ENCODE results near the gene PROS1. TPM values are rescaled to one million over a fixed set of nuclear protein-coding genes. Genes with fewer than 3 reads are reported as not detected.
A peak's percentile ranks its signal among the peaks of the same experiment; 100 is the strongest.
"Not testable (repeated sequence)": the region's sequence is repeated elsewhere in the genome, so short reads cannot be mapped to it uniquely, and the experiment has no call there.

The PROS1 gene
- total RNA-seq, 4 donors from 2014 or later: 10.6 to 26.0 (median 20.5) TPM

DNA sequence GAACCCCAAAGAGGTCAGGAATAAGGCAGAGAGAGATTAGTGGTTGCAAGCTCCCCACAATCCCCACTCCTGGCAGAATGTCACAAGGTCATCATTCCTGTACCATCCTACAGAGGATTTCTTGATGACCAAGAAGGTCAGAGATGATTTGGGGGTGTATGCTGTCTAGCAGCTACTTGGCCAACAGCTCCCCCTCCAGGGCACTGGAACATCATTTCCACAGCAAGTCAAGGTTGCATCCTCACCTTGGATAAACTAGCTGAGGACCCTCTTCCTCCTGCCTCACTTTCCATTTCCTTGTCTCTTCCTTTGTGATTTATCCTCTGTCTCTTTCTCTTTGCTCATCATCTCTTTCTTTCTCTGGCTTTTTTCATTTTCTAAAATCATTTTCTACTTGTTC is 106.3 kb downstream of the PROS1 start:
- TF ChIP-seq, protein P1, sequence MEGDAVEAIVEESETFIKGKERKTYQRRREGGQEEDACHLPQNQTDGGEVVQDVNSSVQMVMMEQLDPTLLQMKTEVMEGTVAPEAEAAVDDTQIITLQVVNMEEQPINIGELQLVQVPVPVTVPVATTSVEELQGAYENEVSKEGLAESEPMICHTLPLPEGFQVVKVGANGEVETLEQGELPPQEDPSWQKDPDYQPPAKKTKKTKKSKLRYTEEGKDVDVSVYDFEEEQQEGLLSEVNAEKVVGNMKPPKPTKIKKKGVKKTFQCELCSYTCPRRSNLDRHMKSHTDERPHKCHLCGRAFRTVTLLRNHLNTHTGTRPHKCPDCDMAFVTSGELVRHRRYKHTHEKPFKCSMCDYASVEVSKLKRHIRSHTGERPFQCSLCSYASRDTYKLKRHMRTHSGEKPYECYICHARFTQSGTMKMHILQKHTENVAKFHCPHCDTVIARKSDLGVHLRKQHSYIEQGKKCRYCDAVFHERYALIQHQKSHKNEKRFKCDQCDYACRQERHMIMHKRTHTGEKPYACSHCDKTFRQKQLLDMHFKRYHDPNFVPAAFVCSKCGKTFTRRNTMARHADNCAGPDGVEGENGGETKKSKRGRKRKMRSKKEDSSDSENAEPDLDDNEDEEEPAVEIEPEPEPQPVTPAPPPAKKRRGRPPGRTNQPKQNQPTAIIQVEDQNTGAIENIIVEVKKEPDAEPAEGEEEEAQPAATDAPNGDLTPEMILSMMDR (IDR thresholded peaks at IDR 0.05): no peak
- TF ChIP-seq POLR2A (IDR thresholded peaks at IDR 0.05) (no peak), EP300 (IDR thresholded peaks at IDR 0.05) (no peak), POLR2AphosphoS5 (IDR thresholded peaks at IDR 0.05) (no peak)
- H3K4me1 ChIP-seq: no peaks in the 10 kb centered on the region

DNA sequence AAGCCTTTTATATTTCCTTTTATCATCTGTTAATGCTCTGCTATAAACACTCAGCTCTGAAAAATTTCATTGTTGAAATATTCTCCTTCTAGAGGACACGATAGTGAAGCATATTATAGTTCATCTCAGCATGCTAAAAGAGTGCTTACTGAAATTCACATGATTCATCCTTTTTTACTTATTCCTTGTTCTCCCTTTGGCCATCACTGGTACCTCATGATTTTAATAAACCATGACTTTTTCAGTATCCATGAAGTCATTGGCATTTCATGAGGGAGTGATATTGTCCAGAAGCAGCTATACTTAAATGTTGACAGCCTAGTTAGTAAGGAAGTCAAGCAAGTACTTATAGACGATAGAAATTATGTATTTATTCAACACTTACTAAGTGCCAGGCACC is 112.7 kb downstream of the PROS1 start:
- Histone ChIP-seq H3K36me3 (no peaks in the 10 kb centered on the region), H3K4me3 (no peak overlapping the region), H3K4me1 (no peaks in the 10 kb centered on the region), H3K27ac (no peak overlapping the region), H3K9me3 (no peaks in the 10 kb centered on the region), H3K27me3 (no peaks in the 10 kb centered on the region)
- no peak for DNase-seq (ENCODE audit: low spot score in 2 of 2)
- 67% methylated on average over 2 of the region's 2 CpGs for WGBS
- no peak for TF ChIP-seq POLR2AphosphoS5 (IDR thresholded peaks at IDR 0.05)
- TF ChIP-seq, protein P1 (IDR thresholded peaks at IDR 0.05): no peak
- TF ChIP-seq POLR2A (IDR thresholded peaks at IDR 0.05): no peak
- TF ChIP-seq EP300 (IDR thresholded peaks at IDR 0.05): no peak

More for the DNA sequence above, 106.3 kb downstream of the PROS1 start:
- DNase-seq (ENCODE audit: low spot score in 2 of 2): no peak
- Histone ChIP-seq H3K27me3 (no peaks in the 10 kb centered on the region), H3K36me3 (no peaks in the 10 kb centered on the region), H3K4me3 (no peak overlapping the region), H3K27ac (no peak overlapping the region), H3K9me3 (no peaks in the 10 kb centered on the region)

DNA sequence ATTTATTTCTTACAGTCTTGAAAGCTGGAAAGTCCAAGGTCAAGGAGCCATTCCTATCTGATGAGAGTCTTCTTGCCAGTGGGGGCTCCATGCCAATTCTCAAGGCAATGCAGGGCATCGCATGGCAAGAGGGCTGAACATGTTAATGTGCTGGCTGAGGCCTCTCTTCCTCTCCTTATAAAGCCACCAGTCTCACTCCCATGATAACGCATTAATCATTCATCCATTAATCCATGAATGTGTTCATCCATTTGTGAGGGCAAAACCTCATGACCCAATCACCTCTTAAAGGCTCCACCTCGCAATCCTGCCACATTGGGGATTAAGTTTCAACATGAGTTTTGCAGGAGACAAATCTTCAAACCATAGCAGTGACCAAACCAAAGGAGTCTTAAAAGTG is 118.3 kb downstream of the PROS1 start:
- Histone ChIP-seq H3K36me3 (no peaks in the 10 kb centered on the region), H3K27me3 (no peaks in the 10 kb centered on the region), H3K9me3 (no peaks in the 10 kb centered on the region), H3K27ac (no peak overlapping the region), H3K4me1 (no peaks in the 10 kb centered on the region), H3K4me3 (no peak overlapping the region)
- DNase-seq (ENCODE audit: low spot score in 2 of 2): no peak
- TF ChIP-seq POLR2A (IDR thresholded peaks at IDR 0.05) (no peak), EP300 (IDR thresholded peaks at IDR 0.05) (no peak), POLR2AphosphoS5 (IDR thresholded peaks at IDR 0.05) (no peak)
- TF ChIP-seq, protein P1 (IDR thresholded peaks at IDR 0.05): no peak
- 69% methylated on average over 3 of the region's 3 CpGs for WGBS

DNA sequence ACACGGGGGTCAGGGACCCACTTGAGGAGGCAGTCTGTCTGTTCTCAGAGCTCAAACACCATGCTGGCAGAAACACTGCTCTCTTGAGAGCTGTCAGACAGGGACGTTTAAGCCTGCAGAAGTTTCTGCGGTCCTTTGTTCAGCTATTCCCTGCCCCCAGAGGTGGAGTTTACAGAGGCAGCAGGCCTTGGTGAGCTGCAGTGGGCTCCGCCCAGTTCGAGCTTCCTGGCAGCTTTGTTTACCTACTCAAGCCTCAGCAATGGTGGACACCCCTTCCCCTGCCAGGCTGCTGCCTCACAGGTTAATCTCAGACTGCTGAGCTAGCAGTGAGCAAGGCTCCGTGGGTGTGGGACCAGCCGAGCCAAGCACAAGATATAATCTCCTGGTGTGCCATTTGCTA is 121.5 kb downstream of the PROS1 start:
- not testable (repeated sequence) for H3K27me3 ChIP-seq; H3K27ac ChIP-seq; H3K4me1 ChIP-seq; DNase-seq (ENCODE audit: low spot score in 2 of 2); H3K9me3 ChIP-seq; H3K36me3 ChIP-seq; H3K4me3 ChIP-seq
- WGBS: 81% methylated on average over 3 of the region's 7 CpGs

DNA sequence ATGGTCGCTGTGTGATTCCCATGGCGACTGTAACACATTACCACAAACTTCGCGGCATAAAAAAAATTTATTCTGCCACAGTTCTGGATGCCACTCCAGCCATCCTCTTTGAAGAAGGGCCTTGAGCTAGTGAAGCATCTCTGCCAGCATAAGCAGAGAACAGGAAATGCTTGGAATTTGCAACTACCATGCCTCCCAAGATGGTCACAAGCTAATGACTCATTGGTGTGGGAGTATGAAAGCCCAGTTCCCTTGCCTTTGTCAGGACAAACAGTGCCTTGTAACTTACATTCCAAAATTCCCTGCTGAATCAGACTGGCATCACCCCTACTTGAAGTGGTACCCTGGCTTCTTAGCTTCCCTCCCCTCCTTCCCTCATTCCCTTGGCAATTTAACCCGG is 129.7 kb downstream of the PROS1 start:
- Histone ChIP-seq H3K9me3 (peaks cover 3% of the 10 kb centered on the region), H3K27me3 (no peaks in the 10 kb centered on the region), H3K4me1 (peaks cover 3% of the 10 kb centered on the region), H3K36me3 (no peaks in the 10 kb centered on the region), H3K4me3 (no peak overlapping the region), H3K27ac (no peak overlapping the region)
- DNase-seq (ENCODE audit: low spot score in 2 of 2): peak in 1 of 2 donors; percentile 54
- whole genome bisulfite sequencing: 44% methylated on average over 5 of the region's 5 CpGs
- TF ChIP-seq EP300 (IDR thresholded peaks at IDR 0.05) (no peak), POLR2AphosphoS5 (IDR thresholded peaks at IDR 0.05) (peak in 1 of 3 donors; percentile 30)

DNA sequence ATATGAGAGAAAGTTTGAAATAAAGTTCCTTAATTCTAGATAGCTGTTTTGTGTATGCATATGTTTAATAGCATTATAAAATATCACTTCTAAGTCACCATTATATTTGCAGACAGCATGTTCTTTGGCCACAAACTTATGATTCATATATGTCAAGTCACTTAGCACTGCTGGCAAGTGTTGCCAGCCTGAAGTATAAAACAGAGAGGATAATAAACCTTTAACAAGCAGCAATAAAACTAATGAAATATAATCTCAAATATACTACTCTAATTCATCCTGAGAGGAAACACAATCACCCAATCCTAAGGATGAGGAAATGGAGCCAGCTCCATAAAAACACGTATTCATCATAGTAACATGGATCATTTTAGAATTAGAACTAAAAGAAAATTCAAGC is 134.5 kb downstream of the PROS1 start:
- not testable (repeated sequence) for H3K36me3 ChIP-seq; H3K27me3 ChIP-seq; H3K4me1 ChIP-seq; H3K27ac ChIP-seq; DNase-seq (ENCODE audit: low spot score in 2 of 2); H3K4me3 ChIP-seq; H3K9me3 ChIP-seq
- 21% methylated on average over 1 of the region's 1 CpG for WGBS

Other genes with a start within 250 kb of the PROS1 start
- 1 to 10 TPM; 5.7 to 8.2 (median 6.3) TPM for gene ARL13B, start 6.3 kb upstream of the PROS1 start, total RNA-seq
- 1 to 10 TPM; 3.1 to 5.5 (median 4.3) TPM for gene STX19, start 54.7 kb upstream of the PROS1 start, total RNA-seq
- 1 to 10 TPM; 1.6 to 6.3 (median 4.0) TPM for gene DHFR2, start 89.0 kb upstream of the PROS1 start, total RNA-seq
- 10 to 100 TPM in 1 of 4 donors, 1 to 10 TPM in 3; 6.8 to 18.6 (median 8.9) TPM for gene NSUN3, start 89.2 kb upstream of the PROS1 start, total RNA-seq

Measured in suprapubic skin (tissue), 4 donors.